Activated naive CD8-positive, alpha-beta T cell treated with anti-CD3 and anti-CD28 coated beads, Interleukin-2, amount 10 ng/mL, durations not matched to agents 7 days and 5 days (primary cell): ENCODE data around the gene PET100. TPM values are rescaled to one million over a fixed set of nuclear protein-coding genes. Genes with fewer than 3 reads are reported as not detected.
"Not testable (repeated sequence)": the region's sequence is repeated elsewhere in the genome, so short reads cannot be mapped to it uniquely, and the experiment has no call there.

Source experiments
- ATAC-seq: fragments of 150-1000 bp; cut with Tn5 transposase; one replicate; pipeline ENCODE4 v1.10.0; 2021; ENCODE audit warnings: low read depth, moderate library complexity
- POLR2A ChIA-PET: fragments of 350-600 bp; sonication (Branson Sonifier 250); formaldehyde crosslinking; loops from one replicate; lab custom pipeline; 2021; ENCODE audit warnings: antibody characterized with exemption; lab: Charles Lee
- DNase-seq: peaks from one replicate; pipeline ENCODE4 v3.0.0; 2021
- H3K27ac Mint-ChIP-seq: one replicate; pipeline ENCODE4 v1.8.0; 2022; ENCODE audit warnings: mild to moderate bottlenecking, mixed read lengths
- H3K27me3 Mint-ChIP-seq: one replicate; pipeline ENCODE4 v1.8.0; 2022; ENCODE audit warnings: mild to moderate bottlenecking, moderate library complexity, mixed read lengths
- H3K36me3 Mint-ChIP-seq: one replicate; pipeline ENCODE4 v1.8.0; 2021; ENCODE audit warnings: mild to moderate bottlenecking, mixed read lengths
- H3K4me1 Mint-ChIP-seq: one replicate; pipeline ENCODE4 v1.8.0; 2021; ENCODE audit warnings: mixed read lengths
- H3K4me3 Mint-ChIP-seq: one replicate; pipeline ENCODE4 v1.8.0; 2022; ENCODE audit warnings: mild to moderate bottlenecking, moderate library complexity, mixed read lengths
- H3K9me3 Mint-ChIP-seq: one replicate; pipeline ENCODE4 v1.8.0; 2021; ENCODE audit warnings: mixed read lengths
- total RNA-seq, 2 experiments: library from RNA; stranded (reverse); gene quantifications; one replicate each; pipeline ENCODE4 v1.2.3, GENCODE V29; 2021

Gene PET100
- total RNA-seq, 2 experiments from 2014 or later: 134 to 158 TPM

GRCh38 chr19:7642295-7643030 lies 12.9 kb downstream of the PET100 start:
- H3K4me3 Mint-ChIP-seq: no peak overlapping the region
- no peaks in the 10 kb centered on the region for H3K27me3 Mint-ChIP-seq
- POLR2A ChIA-PET: interaction anchor here (0.6 kb wide), 1 partner anchor 39 kb away, joined by 3 read pairs; the partner anchor contains the start of gene TRAPPC5
- ATAC-seq (no peak), DNase-seq (no peak)
- H3K4me1 Mint-ChIP-seq: peaks cover 9% of the 10 kb centered on the region
- H3K27ac Mint-ChIP-seq: no peak overlapping the region
- H3K36me3 Mint-ChIP-seq: peaks cover 23% of the 10 kb centered on the region
- H3K9me3 Mint-ChIP-seq: no peaks in the 10 kb centered on the region

GRCh38 chr19:7643031-7643415 lies 13.4 kb downstream of the PET100 start:
- Mint-ChIP-seq H3K4me1 (peaks cover 9% of the 10 kb centered on the region), H3K4me3 (no peak overlapping the region), H3K36me3 (peaks cover 23% of the 10 kb centered on the region), H3K27ac (no peak overlapping the region), H3K9me3 (no peaks in the 10 kb centered on the region), H3K27me3 (no peaks in the 10 kb centered on the region)
- DNase-seq (no peak), ATAC-seq (no peak)
- POLR2A ChIA-PET: interaction anchor here (0.6 kb wide), 1 partner anchor 38 kb away, joined by 3 read pairs; the partner anchor contains the start of gene TRAPPC5

- H3K4me1 Mint-ChIP-seq, DNase-seq, H3K27ac Mint-ChIP-seq, H3K27me3 Mint-ChIP-seq, H3K4me3 Mint-ChIP-seq, ATAC-seq, H3K9me3 Mint-ChIP-seq: not testable (repeated sequence)
- peaks cover 23% of the 10 kb centered on the region for H3K36me3 Mint-ChIP-seq
- POLR2A ChIA-PET: interaction anchor here (1.0 kb wide), 1 partner anchor 14 kb away, joined by 6 read pairs; the partner anchor contains the start of genes PET100 and XAB2
Measured at GRCh38 chr19:7643629-7644549, 14.3 kb downstream of the PET100 start.

- peaks cover 21% of the 10 kb centered on the region for H3K36me3 Mint-ChIP-seq
- no peak for DNase-seq
- H3K4me1 Mint-ChIP-seq: peaks cover 6% of the 10 kb centered on the region
- POLR2A ChIA-PET: interaction anchor here (1.0 kb wide), 1 partner anchor 15 kb away, joined by 6 read pairs; the partner anchor contains the start of genes PET100 and XAB2
- H3K9me3 Mint-ChIP-seq: no peaks in the 10 kb centered on the region
- H3K4me3 Mint-ChIP-seq: no peak overlapping the region
- H3K27ac Mint-ChIP-seq: no peak overlapping the region
- no peaks in the 10 kb centered on the region for H3K27me3 Mint-ChIP-seq
- ATAC-seq: no peak
Measured at GRCh38 chr19:7644550-7644877, 14.9 kb downstream of the PET100 start.

GRCh38 chr19:7645163-7645562 lies 15.6 kb downstream of the PET100 start:
- Mint-ChIP-seq H3K36me3 (peaks cover 14% of the 10 kb centered on the region), H3K27ac (no peak overlapping the region), H3K4me1 (peaks cover under 1% of the 10 kb centered on the region), H3K4me3 (no peak overlapping the region), H3K27me3 (peaks cover 2% of the 10 kb centered on the region), H3K9me3 (no peaks in the 10 kb centered on the region)
- DNase-seq (no peak), ATAC-seq (no peak)
- POLR2A ChIA-PET: interaction anchor here (1.0 kb wide), 1 partner anchor 16 kb away, joined by 6 read pairs; the partner anchor contains the start of genes PET100 and XAB2

GRCh38 chr19:7645656-7646425 lies 16.2 kb downstream of the PET100 start:
- no peak for DNase-seq

GRCh38 chr19:7646426-7646700 lies 16.8 kb downstream of the PET100 start:
- H3K9me3 Mint-ChIP-seq: no peaks in the 10 kb centered on the region
- peaks cover 11% of the 10 kb centered on the region for H3K36me3 Mint-ChIP-seq
- POLR2A ChIA-PET: no interaction called here
- H3K4me1 Mint-ChIP-seq: no peaks in the 10 kb centered on the region
- no peak overlapping the region for H3K27ac Mint-ChIP-seq
- DNase-seq (no peak), ATAC-seq (no peak)
- H3K4me3 Mint-ChIP-seq: no peak overlapping the region
- peaks cover 5% of the 10 kb centered on the region for H3K27me3 Mint-ChIP-seq

More at GRCh38 chr19:7645656-7646425, 16.2 kb downstream of the PET100 start:
- peaks cover 11% of the 10 kb centered on the region for H3K36me3 Mint-ChIP-seq
- no peak overlapping the region for H3K4me3 Mint-ChIP-seq
- no peaks in the 10 kb centered on the region for H3K9me3 Mint-ChIP-seq
- H3K27me3 Mint-ChIP-seq: peaks cover 5% of the 10 kb centered on the region
- POLR2A ChIA-PET: no interaction called here
- H3K4me1 Mint-ChIP-seq: no peaks in the 10 kb centered on the region
- H3K27ac Mint-ChIP-seq: peak overlapping the region; percentile 1
- ATAC-seq: no peak

- Mint-ChIP-seq H3K4me3 (no peak overlapping the region), H3K9me3 (no peaks in the 10 kb centered on the region), H3K27me3 (peaks cover 8% of the 10 kb centered on the region), H3K36me3 (peaks cover 11% of the 10 kb centered on the region), H3K4me1 (peaks cover 3% of the 10 kb centered on the region), H3K27ac (no peak overlapping the region)
- no peak for DNase-seq
- no peak for ATAC-seq
- POLR2A ChIA-PET: no interaction called here
Measured at GRCh38 chr19:7647156-7647555, 17.6 kb downstream of the PET100 start.

GRCh38 chr19:7648265-7649014 lies 18.8 kb downstream of the PET100 start:
- Mint-ChIP-seq H3K4me1 (peaks cover 6% of the 10 kb centered on the region), H3K4me3 (no peak overlapping the region), H3K9me3 (no peaks in the 10 kb centered on the region), H3K27me3 (peaks cover 8% of the 10 kb centered on the region), H3K27ac (no peak overlapping the region), H3K36me3 (peaks cover 4% of the 10 kb centered on the region)
- POLR2A ChIA-PET: interaction anchor here (0.9 to 2.3 kb wide), 3 partner anchors 11 to 33 kb away, joined by 3 to 11 read pairs (median 3); partner anchors contain the start of genes STXBP2 and TRAPPC5
- no peak for DNase-seq
- no peak for ATAC-seq

- peaks cover 8% of the 10 kb centered on the region for H3K27me3 Mint-ChIP-seq
- no peak overlapping the region for H3K4me3 Mint-ChIP-seq
- POLR2A ChIA-PET: interaction anchor here (2.3 kb wide), 1 partner anchor 12 kb away, joined by 11 read pairs; the partner anchor contains the start of gene STXBP2
- no peak overlapping the region for H3K27ac Mint-ChIP-seq
- peaks cover 4% of the 10 kb centered on the region for H3K36me3 Mint-ChIP-seq
- DNase-seq: no peak
- ATAC-seq: no peak
- peaks cover 9% of the 10 kb centered on the region for H3K4me1 Mint-ChIP-seq
- no peaks in the 10 kb centered on the region for H3K9me3 Mint-ChIP-seq
Measured at GRCh38 chr19:7650148-7650547, 20.6 kb downstream of the PET100 start.

- no peaks in the 10 kb centered on the region for H3K9me3 Mint-ChIP-seq
- ATAC-seq: peak; percentile 81
Measured at GRCh38 chr19:7652061-7652641, 22.6 kb downstream of the PET100 start.

GRCh38 chr19:7654401-7654800 lies 24.8 kb downstream of the PET100 start:
- Mint-ChIP-seq H3K27ac (peak overlapping the region; percentile 6), H3K27me3 (peaks cover 8% of the 10 kb centered on the region), H3K4me1 (peaks cover 32% of the 10 kb centered on the region), H3K4me3 (no peak overlapping the region), H3K9me3 (no peaks in the 10 kb centered on the region), H3K36me3 (no peaks in the 10 kb centered on the region)
- POLR2A ChIA-PET: interaction anchor here (1.3 to 6.2 kb wide), 2 partner anchors 15 to 27 kb away, joined by 4 to 33 read pairs; partner anchors contain the start of gene RETN
- ATAC-seq (no peak), DNase-seq (no peak)

More at GRCh38 chr19:7652061-7652641, 22.6 kb downstream of the PET100 start:
- Mint-ChIP-seq H3K36me3 (no peaks in the 10 kb centered on the region), H3K4me1 (peaks cover 18% of the 10 kb centered on the region), H3K27me3 (peaks cover 8% of the 10 kb centered on the region), H3K4me3 (peak overlapping the region; percentile 75), H3K27ac (peak overlapping the region; percentile 83)
- DNase-seq: peak; percentile 92
- POLR2A ChIA-PET: interaction anchor here (0.7 to 1.5 kb wide), 5 partner anchors 13 to 29 kb away, joined by 3 to 9 read pairs (median 4); partner anchors contain the start of genes RETN and TRAPPC5
